ENCODE data around the gene SLC52A3.
"Not testable (repeated sequence)": the region's sequence is repeated elsewhere in the genome, so short reads cannot be mapped to it uniquely, and the experiment has no call there.

Gene SLC52A3

GRCh38 chr20:768426-768978 lies at the start of gene SLC52A3:
SLC52A3 (minus strand) TSS chr20:768500; CDS start chr20:765774, 2,726 bp downstream.
- Histone ChIP-seq H3K27me3 (ENCODE audit: control insufficient read depth in 5 of 5, insufficient read depth in 4 of 5, low read length in 5 of 5) (peaks cover 0 to 9% (median 5%) of the 10 kb centered on the region in 5 donors), H3K4me3 (ENCODE audit: low read depth in 1 of 5, low read length in 5 of 5) (peak within 1 kb of the TSS in 3 of 5 donors; percentile 4 to 39 (median 19)), H3K9me3 (ENCODE audit: control insufficient read depth in 5 of 5, low read length in 5 of 5) (peaks cover 0 to 5% (median 0%) of the 10 kb centered on the region in 5 donors), H3K27ac (ENCODE audit: low read depth, low read length) (no peak within 1 kb of the TSS), H3K9ac (ENCODE audit: low read length in 5 of 5) (no peak within 1 kb of the TSS), H3K36me3 (ENCODE audit: control insufficient read depth in 5 of 5, insufficient read depth in 5 of 5, low read length in 5 of 5) (no peaks in the 10 kb centered on the region), H3K4me1 (ENCODE audit: control insufficient read depth in 5 of 5, insufficient read depth in 5 of 5, low read length in 5 of 5) (peaks cover 0 to 10% (median 0%) of the 10 kb centered on the region in 5 donors)

GRCh38 chr20:815914-816606 lies 47.8 kb upstream of the SLC52A3 start:
- H3K9ac ChIP-seq (ENCODE audit: low read length in 5 of 5), result no peak overlapping the region
- no peak overlapping the region for H3K27ac ChIP-seq (ENCODE audit: low read depth, low read length)
- H3K36me3 ChIP-seq (ENCODE audit: control insufficient read depth in 5 of 5, insufficient read depth in 5 of 5, low read length in 5 of 5), result no peaks in the 10 kb centered on the region
- H3K27me3 ChIP-seq (ENCODE audit: control insufficient read depth in 5 of 5, insufficient read depth in 4 of 5, low read length in 5 of 5), result peaks cover 0 to 11% (median 6%) of the 10 kb centered on the region in 5 donors
- H3K4me3 ChIP-seq (ENCODE audit: low read depth in 1 of 5, low read length in 5 of 5), result no peak overlapping the region
- H3K4me1 ChIP-seq (ENCODE audit: control insufficient read depth in 5 of 5, insufficient read depth in 5 of 5, low read length in 5 of 5), result no peaks in the 10 kb centered on the region
- no peaks in the 10 kb centered on the region for H3K9me3 ChIP-seq (ENCODE audit: control insufficient read depth in 5 of 5, low read length in 5 of 5)

GRCh38 chr20:815226-815625 lies 46.9 kb upstream of the SLC52A3 start:
- Histone ChIP-seq H3K4me3 (ENCODE audit: low read depth in 1 of 5, low read length in 5 of 5) (no peak overlapping the region), H3K27me3 (ENCODE audit: control insufficient read depth in 5 of 5, insufficient read depth in 4 of 5, low read length in 5 of 5) (peaks cover 2 to 17% (median 8%) of the 10 kb centered on the region in 5 donors), H3K4me1 (ENCODE audit: control insufficient read depth in 5 of 5, insufficient read depth in 5 of 5, low read length in 5 of 5) (no peaks in the 10 kb centered on the region), H3K27ac (ENCODE audit: low read depth, low read length) (no peak overlapping the region), H3K36me3 (ENCODE audit: control insufficient read depth in 5 of 5, insufficient read depth in 5 of 5, low read length in 5 of 5) (no peaks in the 10 kb centered on the region), H3K9me3 (ENCODE audit: control insufficient read depth in 5 of 5, low read length in 5 of 5) (no peaks in the 10 kb centered on the region), H3K9ac (ENCODE audit: low read length in 5 of 5) (no peak overlapping the region)

GRCh38 chr20:813390-813789 lies 45.1 kb upstream of the SLC52A3 start:
- H3K9ac ChIP-seq (ENCODE audit: low read length in 5 of 5), result no peak overlapping the region
- no peaks in the 10 kb centered on the region for H3K9me3 ChIP-seq (ENCODE audit: control insufficient read depth in 5 of 5, low read length in 5 of 5)
- H3K4me3 ChIP-seq (ENCODE audit: low read depth in 1 of 5, low read length in 5 of 5), result no peak overlapping the region
- H3K27ac ChIP-seq (ENCODE audit: low read depth, low read length), result no peak overlapping the region
- H3K4me1 ChIP-seq (ENCODE audit: control insufficient read depth in 5 of 5, insufficient read depth in 5 of 5, low read length in 5 of 5), result no peaks in the 10 kb centered on the region
- H3K36me3 ChIP-seq (ENCODE audit: control insufficient read depth in 5 of 5, insufficient read depth in 5 of 5, low read length in 5 of 5), result no peaks in the 10 kb centered on the region
- H3K27me3 ChIP-seq (ENCODE audit: control insufficient read depth in 5 of 5, insufficient read depth in 4 of 5, low read length in 5 of 5), result peaks cover 4 to 23% (median 8%) of the 10 kb centered on the region in 5 donors

- H3K27me3 ChIP-seq (ENCODE audit: control insufficient read depth in 5 of 5, insufficient read depth in 4 of 5, low read length in 5 of 5), result peaks cover 4 to 23% (median 8%) of the 10 kb centered on the region in 5 donors
- not testable (repeated sequence) for H3K36me3 ChIP-seq (ENCODE audit: control insufficient read depth in 5 of 5, insufficient read depth in 5 of 5, low read length in 5 of 5); H3K9ac ChIP-seq (ENCODE audit: low read length in 5 of 5); H3K27ac ChIP-seq (ENCODE audit: low read depth, low read length); H3K4me3 ChIP-seq (ENCODE audit: low read depth in 1 of 5, low read length in 5 of 5); H3K9me3 ChIP-seq (ENCODE audit: control insufficient read depth in 5 of 5, low read length in 5 of 5); H3K4me1 ChIP-seq (ENCODE audit: control insufficient read depth in 5 of 5, insufficient read depth in 5 of 5, low read length in 5 of 5)
Observed at GRCh38 chr20:812435-812814, 44.1 kb upstream of the SLC52A3 start.

- not testable (repeated sequence) for H3K36me3 ChIP-seq (ENCODE audit: control insufficient read depth in 5 of 5, insufficient read depth in 5 of 5, low read length in 5 of 5); H3K9ac ChIP-seq (ENCODE audit: low read length in 5 of 5); H3K9me3 ChIP-seq (ENCODE audit: control insufficient read depth in 5 of 5, low read length in 5 of 5); H3K4me3 ChIP-seq (ENCODE audit: low read depth in 1 of 5, low read length in 5 of 5); H3K27ac ChIP-seq (ENCODE audit: low read depth, low read length); H3K4me1 ChIP-seq (ENCODE audit: control insufficient read depth in 5 of 5, insufficient read depth in 5 of 5, low read length in 5 of 5)
- H3K27me3 ChIP-seq (ENCODE audit: control insufficient read depth in 5 of 5, insufficient read depth in 4 of 5, low read length in 5 of 5), result peaks cover 4 to 23% (median 8%) of the 10 kb centered on the region in 5 donors
Observed at GRCh38 chr20:811776-812434, 43.6 kb upstream of the SLC52A3 start.

- no peak overlapping the region for H3K27ac ChIP-seq (ENCODE audit: low read depth, low read length)
- no peaks in the 10 kb centered on the region for H3K36me3 ChIP-seq (ENCODE audit: control insufficient read depth in 5 of 5, insufficient read depth in 5 of 5, low read length in 5 of 5)
- H3K4me3 ChIP-seq (ENCODE audit: low read depth in 1 of 5, low read length in 5 of 5), result no peak overlapping the region
- H3K9me3 ChIP-seq (ENCODE audit: control insufficient read depth in 5 of 5, low read length in 5 of 5), result peaks cover 0 to 17% (median 2%) of the 10 kb centered on the region in 5 donors
- H3K27me3 ChIP-seq (ENCODE audit: control insufficient read depth in 5 of 5, insufficient read depth in 4 of 5, low read length in 5 of 5), result peaks cover 2 to 13% (median 6%) of the 10 kb centered on the region in 5 donors
- H3K4me1 ChIP-seq (ENCODE audit: control insufficient read depth in 5 of 5, insufficient read depth in 5 of 5, low read length in 5 of 5), result no peaks in the 10 kb centered on the region
- H3K9ac ChIP-seq (ENCODE audit: low read length in 5 of 5), result no peak overlapping the region
Observed at GRCh38 chr20:805713-806112, 37.4 kb upstream of the SLC52A3 start.

- peaks cover 2 to 4% (median 3%) of the 10 kb centered on the region in 5 donors for H3K27me3 ChIP-seq (ENCODE audit: control insufficient read depth in 5 of 5, insufficient read depth in 4 of 5, low read length in 5 of 5)
- no peak overlapping the region for H3K4me3 ChIP-seq (ENCODE audit: low read depth in 1 of 5, low read length in 5 of 5)
- no peaks in the 10 kb centered on the region for H3K4me1 ChIP-seq (ENCODE audit: control insufficient read depth in 5 of 5, insufficient read depth in 5 of 5, low read length in 5 of 5)
- no peaks in the 10 kb centered on the region for H3K36me3 ChIP-seq (ENCODE audit: control insufficient read depth in 5 of 5, insufficient read depth in 5 of 5, low read length in 5 of 5)
- H3K27ac ChIP-seq (ENCODE audit: low read depth, low read length), result no peak overlapping the region
- H3K9me3 ChIP-seq (ENCODE audit: control insufficient read depth in 5 of 5, low read length in 5 of 5), result peaks cover 0 to 15% (median 2%) of the 10 kb centered on the region in 5 donors
- H3K9ac ChIP-seq (ENCODE audit: low read length in 5 of 5), result no peak overlapping the region
Observed at GRCh38 chr20:801678-802077, 33.4 kb upstream of the SLC52A3 start.

GRCh38 chr20:800026-800425 lies 31.7 kb upstream of the SLC52A3 start:
- not testable (repeated sequence) for H3K27ac ChIP-seq (ENCODE audit: low read depth, low read length); H3K27me3 ChIP-seq (ENCODE audit: control insufficient read depth in 5 of 5, insufficient read depth in 4 of 5, low read length in 5 of 5); H3K36me3 ChIP-seq (ENCODE audit: control insufficient read depth in 5 of 5, insufficient read depth in 5 of 5, low read length in 5 of 5); H3K9me3 ChIP-seq (ENCODE audit: control insufficient read depth in 5 of 5, low read length in 5 of 5); H3K4me3 ChIP-seq (ENCODE audit: low read depth in 1 of 5, low read length in 5 of 5); H3K9ac ChIP-seq (ENCODE audit: low read length in 5 of 5); H3K4me1 ChIP-seq (ENCODE audit: control insufficient read depth in 5 of 5, insufficient read depth in 5 of 5, low read length in 5 of 5)

- H3K36me3 ChIP-seq (ENCODE audit: control insufficient read depth in 5 of 5, insufficient read depth in 5 of 5, low read length in 5 of 5); H3K27me3 ChIP-seq (ENCODE audit: control insufficient read depth in 5 of 5, insufficient read depth in 4 of 5, low read length in 5 of 5); H3K4me1 ChIP-seq (ENCODE audit: control insufficient read depth in 5 of 5, insufficient read depth in 5 of 5, low read length in 5 of 5); H3K27ac ChIP-seq (ENCODE audit: low read depth, low read length); H3K9ac ChIP-seq (ENCODE audit: low read length in 5 of 5); H3K9me3 ChIP-seq (ENCODE audit: control insufficient read depth in 5 of 5, low read length in 5 of 5); H3K4me3 ChIP-seq (ENCODE audit: low read depth in 1 of 5, low read length in 5 of 5): not testable (repeated sequence)
Observed at GRCh38 chr20:798746-799145, 30.4 kb upstream of the SLC52A3 start.

Measured in subcutaneous abdominal adipose tissue (tissue), 5 donors.